PC-3 (cell line): Measurements from ENCODE around the gene SARNP.

Source experiments
- CTCF ChIP-seq: fragments of 300-600 bp; sonication (generic); conservative IDR thresholded peaks from 2 replicates; pipeline ENCODE4 v1.5.1; 2017; ENCODE audit warnings: antibody characterized with exemption, low read depth, mild to moderate bottlenecking, low read length
- EZH2 ChIP-seq: fragments of 300-600 bp; sonication (generic); IDR thresholded peaks from one replicate; pipeline ENCODE4 v1.6.1; 2017; ENCODE audit warnings: antibody characterized with exemption, mild to moderate bottlenecking, low read length; ENCODE audit not compliant: unreplicated experiment

DNA sequence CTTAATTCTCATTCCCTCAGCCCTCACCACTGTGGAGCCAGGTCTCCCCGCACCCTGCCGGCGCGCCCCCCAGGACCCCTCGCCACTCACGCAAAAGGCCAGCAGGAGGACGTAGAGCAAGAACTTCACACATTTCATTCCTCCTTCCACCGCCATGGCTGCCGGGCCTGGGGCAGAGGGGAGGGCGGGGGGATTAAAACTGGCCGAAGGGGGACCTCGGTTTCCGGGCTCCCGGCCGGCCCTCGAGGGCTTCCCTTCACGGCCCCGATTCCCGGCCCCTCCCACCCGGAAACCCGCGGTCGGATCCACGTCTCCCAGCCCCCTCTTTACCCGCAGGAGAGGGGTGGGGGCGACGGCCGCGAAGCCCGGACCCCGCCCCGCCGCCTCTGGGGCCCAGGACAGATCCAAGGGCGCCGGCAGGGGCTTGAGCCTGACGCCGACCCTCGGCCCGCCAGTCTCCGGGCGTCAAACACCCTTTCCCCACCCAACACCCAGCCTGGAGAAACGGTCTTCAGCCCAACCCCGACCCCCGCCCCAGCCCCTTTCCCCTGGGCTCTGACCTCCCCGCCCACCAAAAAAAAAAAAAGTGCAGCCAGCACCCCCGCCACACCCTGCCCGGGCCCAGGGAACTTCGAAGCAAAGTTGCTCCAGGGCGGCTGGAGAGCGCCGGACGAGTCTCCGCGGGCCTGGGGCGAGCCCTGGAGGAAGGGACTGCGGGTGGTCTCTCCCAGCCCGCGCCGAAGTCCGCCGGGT lies 89.2 kb downstream of the SARNP start:
- no peak for TF ChIP-seq EZH2
- no peak for TF ChIP-seq CTCF
